Kidney (tissue), 14 donors: Measurements from ENCODE around the gene NUMBL. TPM values are rescaled to one million over a fixed set of nuclear protein-coding genes. Genes with fewer than 3 reads are reported as not detected.
A peak's percentile ranks its signal among the peaks of the same experiment; 100 is the strongest.

Experiments
- DNase-seq, 5 donors: peaks; one replicate each; pipeline ENCODE4 v3.0.0-alpha.2; 2013 to 2020
- FAIRE-seq: peaks from 2 replicates; lab custom pipeline; 2012; peaks lifted over from hg19 to GRCh38; lab: Jason Lieb, UNC
- H3K27ac ChIP-seq, 2 donors: one replicate each; pipeline ENCODE4 v1.7.0; 2013; ENCODE audit warnings: low read depth in 2 of 2, low read length in 2 of 2, inconsistent platforms in 1 of 2
- H3K27me3 ChIP-seq: one replicate; pipeline ENCODE4 v1.7.1; 2013; ENCODE audit warnings: low read length, inconsistent platforms; ENCODE audit not compliant: control insufficient read depth, insufficient read depth
- H3K36me3 ChIP-seq, 3 donors: one replicate each; pipeline versions ENCODE4 v1.7.0 to v1.7.1; 2013; ENCODE audit warnings: low read length in 3 of 3, control low read depth in 1 of 3, inconsistent platforms in 1 of 3; ENCODE audit not compliant: insufficient read depth in 3 of 3, control insufficient read depth in 2 of 3
- H3K4me1 ChIP-seq, 3 donors: one replicate each; pipeline versions ENCODE4 v1.7.0 to v1.7.1; 2013; ENCODE audit warnings: low read length in 3 of 3, inconsistent platforms in 1 of 3, low read depth in 1 of 3; ENCODE audit not compliant: control insufficient read depth in 2 of 3, insufficient read depth in 2 of 3
- H3K4me3 ChIP-seq, 3 donors: one replicate each; pipeline versions ENCODE4 v1.7.0 to v1.8.1; 2013; ENCODE audit warnings: low read length in 3 of 3, control low read depth in 1 of 3, inconsistent platforms in 1 of 3
- H3K9ac ChIP-seq, 3 donors: one replicate each; pipeline versions ENCODE4 v1.7.0 to v1.7.1; 2013; ENCODE audit warnings: low read length in 3 of 3, control low read depth in 1 of 3, inconsistent platforms in 1 of 3
- H3K9me3 ChIP-seq, 3 donors: one replicate each; pipeline versions ENCODE4 v1.7.0 to v1.7.1; 2013; ENCODE audit warnings: low read length in 3 of 3, control low read depth in 1 of 3, inconsistent platforms in 1 of 3; ENCODE audit not compliant: control insufficient read depth in 2 of 3, insufficient read depth in 1 of 3
- intact Hi-C: fragments of 100-400 bp; cut with DNase I; formaldehyde crosslinking; loops from one replicate; pipeline ENCODE4 v1.11.1; 2022
- polyA plus RNA-seq: library from polyadenylated mRNA; stranded (reverse); fragments of 350-450 nt; fragmentation: Illumina TruSeq; extraction: RNeasy Lipid Tissue Mini Kit (QIAGEN cat#74804); gene quantifications from one replicate; pipeline ENCODE4 v1.2.3, GENCODE V29; 2014; ENCODE audit warnings: low read depth, low replicate concordance; ENCODE audit not compliant: insufficient read depth
- total RNA-seq: library from RNA; stranded (reverse); fragmentation: NEBNext Ultra II Directional; extraction: Animal tissue kit (Norgen Biotek cat#: 25700); gene quantifications from one replicate; pipeline ENCODE4 v1.2.1, GENCODE V29; 2021
- TF ChIP-seq, protein P1 (sequence below): IDR thresholded peaks from 3 replicates; pipeline ENCODE4 v1.5.1; 2012; ENCODE audit warnings: mild to moderate bottlenecking, moderate library complexity, borderline replicate concordance; ENCODE audit not compliant: insufficient read depth; ENCODE audit errors: extremely low read depth
- donor health status: control.
- donor health status: control.
- donor health status: control.
- donor health status: control.
- donor health status: control.
- donor health status: DM: yes; HTN: yes; CAD: no.
- donor health status: Normal renal cell carcinoma (clear cell type).

NUMBL gene
- total and polyA plus RNA-seq, 2 donors from 2014 or later = 3.3 to 24.3 TPM

DNA sequence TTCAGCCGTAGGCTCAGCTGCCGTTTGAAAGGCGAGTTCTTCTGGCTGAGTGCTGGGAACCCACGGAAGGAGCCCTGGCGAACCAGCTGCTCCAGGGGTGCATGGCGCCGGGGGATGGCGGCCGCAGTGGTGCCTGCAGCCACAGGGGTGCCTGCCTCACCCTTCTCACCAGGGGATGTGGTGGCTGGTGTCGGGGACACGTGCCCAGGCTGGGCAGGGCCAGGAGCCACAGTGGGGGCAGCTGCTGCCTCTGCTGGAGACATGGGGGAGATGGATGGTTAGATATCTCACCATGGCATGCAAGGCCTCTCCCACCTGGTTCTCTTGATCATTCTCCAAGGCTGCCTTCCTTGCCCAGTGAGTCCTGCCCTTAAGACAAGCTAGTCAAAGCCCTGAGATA, 17.1 kb downstream of the NUMBL start:
- intact Hi-C loops = no loop called here
- TF ChIP-seq, protein P1, sequence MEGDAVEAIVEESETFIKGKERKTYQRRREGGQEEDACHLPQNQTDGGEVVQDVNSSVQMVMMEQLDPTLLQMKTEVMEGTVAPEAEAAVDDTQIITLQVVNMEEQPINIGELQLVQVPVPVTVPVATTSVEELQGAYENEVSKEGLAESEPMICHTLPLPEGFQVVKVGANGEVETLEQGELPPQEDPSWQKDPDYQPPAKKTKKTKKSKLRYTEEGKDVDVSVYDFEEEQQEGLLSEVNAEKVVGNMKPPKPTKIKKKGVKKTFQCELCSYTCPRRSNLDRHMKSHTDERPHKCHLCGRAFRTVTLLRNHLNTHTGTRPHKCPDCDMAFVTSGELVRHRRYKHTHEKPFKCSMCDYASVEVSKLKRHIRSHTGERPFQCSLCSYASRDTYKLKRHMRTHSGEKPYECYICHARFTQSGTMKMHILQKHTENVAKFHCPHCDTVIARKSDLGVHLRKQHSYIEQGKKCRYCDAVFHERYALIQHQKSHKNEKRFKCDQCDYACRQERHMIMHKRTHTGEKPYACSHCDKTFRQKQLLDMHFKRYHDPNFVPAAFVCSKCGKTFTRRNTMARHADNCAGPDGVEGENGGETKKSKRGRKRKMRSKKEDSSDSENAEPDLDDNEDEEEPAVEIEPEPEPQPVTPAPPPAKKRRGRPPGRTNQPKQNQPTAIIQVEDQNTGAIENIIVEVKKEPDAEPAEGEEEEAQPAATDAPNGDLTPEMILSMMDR = no peak
- Histone ChIP-seq H3K4me3 (no peak overlapping the region), H3K27me3 (no peaks in the 10 kb centered on the region), H3K36me3 (peaks cover 15 to 37% (median 20%) of the 10 kb centered on the region in 3 donors), H3K9me3 (peaks cover 0 to 3% (median 0%) of the 10 kb centered on the region in 3 donors), H3K4me1 (no peaks in the 10 kb centered on the region), H3K9ac (no peak overlapping the region), H3K27ac (no peak overlapping the region)
- FAIRE-seq (no peak), DNase-seq (peak in 1 of 5 donors; percentile 65)

DNA sequence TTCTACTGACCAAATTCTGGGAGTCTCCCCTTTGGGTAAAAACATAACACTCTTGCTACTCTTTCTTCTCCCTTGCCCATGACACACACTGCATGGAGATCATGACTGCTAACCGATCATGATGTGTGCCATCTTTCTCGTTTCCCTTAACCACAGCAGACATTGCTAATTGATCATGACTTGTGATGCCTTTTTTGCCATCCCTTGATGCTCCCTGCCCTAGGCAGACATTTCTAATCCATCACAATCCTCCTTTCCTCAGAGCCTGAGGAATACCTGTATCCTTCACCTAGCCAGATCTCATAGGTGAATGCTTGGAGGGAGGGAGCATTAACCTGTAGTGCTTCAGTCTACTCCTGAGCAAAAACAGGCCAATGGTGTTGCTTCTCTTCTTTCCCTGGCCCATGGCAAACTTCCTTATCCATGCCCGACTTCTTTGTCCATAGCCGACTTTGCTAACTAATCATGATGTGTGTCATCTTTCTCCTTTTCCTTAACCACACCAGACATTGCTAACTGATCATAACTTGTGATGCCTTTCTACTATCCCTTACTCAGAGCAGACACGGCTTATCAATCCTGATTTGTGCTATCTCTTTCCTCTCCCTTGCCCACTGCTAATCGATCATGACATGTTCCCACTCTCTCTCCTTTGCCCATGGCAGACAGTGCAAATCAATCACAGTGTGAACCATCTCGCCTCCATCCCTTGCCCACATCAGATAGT, 17.7 kb downstream of the NUMBL start:
- H3K36me3 ChIP-seq = peaks cover 15 to 32% (median 19%) of the 10 kb centered on the region in 3 donors
- TF ChIP-seq, protein P1 = no peak

DNA sequence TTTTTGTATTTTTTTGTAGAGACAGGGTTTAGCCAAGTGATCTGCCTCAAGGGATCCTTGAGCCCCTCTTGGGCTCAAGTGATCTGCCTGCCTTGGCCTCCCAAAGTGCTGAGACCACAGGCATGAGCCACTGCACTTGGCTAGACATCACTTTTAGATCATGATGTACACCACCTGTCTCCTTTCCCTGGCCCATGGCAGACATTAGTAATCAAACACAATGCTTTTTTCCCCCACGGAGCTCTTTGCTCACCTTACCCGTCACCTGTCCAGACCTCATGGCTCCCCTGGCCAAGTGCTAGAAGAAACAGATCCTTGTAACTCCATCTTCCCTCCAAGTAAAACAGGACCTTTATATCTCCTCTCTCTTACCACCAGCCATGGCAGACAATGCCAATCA, 18.4 kb downstream of the NUMBL start:
- peaks cover 15 to 26% (median 19%) of the 10 kb centered on the region in 3 donors for H3K36me3 ChIP-seq
- peaks cover 0 to 3% (median 0%) of the 10 kb centered on the region in 3 donors for H3K9me3 ChIP-seq
- H3K27me3 ChIP-seq = no peaks in the 10 kb centered on the region
- DNase-seq = no peak
- H3K9ac ChIP-seq = no peak overlapping the region
- no peak overlapping the region for H3K27ac ChIP-seq
- FAIRE-seq = no peak
- no peak overlapping the region for H3K4me3 ChIP-seq
- TF ChIP-seq, protein P1 = no peak
- H3K4me1 ChIP-seq = no peaks in the 10 kb centered on the region
- intact Hi-C loops = no loop called here

More for the DNA sequence above, 17.7 kb downstream of the NUMBL start:
- Histone ChIP-seq H3K27ac (no peak overlapping the region), H3K9me3 (peaks cover 0 to 3% (median 0%) of the 10 kb centered on the region in 3 donors), H3K4me1 (no peaks in the 10 kb centered on the region), H3K4me3 (no peak overlapping the region), H3K9ac (no peak overlapping the region), H3K27me3 (no peaks in the 10 kb centered on the region)
- intact Hi-C loops = no loop called here
- DNase-seq = no peak
- no peak for FAIRE-seq
